Endometrium (tissue), 2 donors: Measurements from ENCODE around the gene TMEM39A.
A peak's percentile ranks its signal among the peaks of the same experiment; 100 is the strongest.

Experiments used
- FAIRE-seq: peaks from 2 replicates; lab custom pipeline; 2012; peaks lifted over from hg19 to GRCh38; lab: Jason Lieb, UNC
- donor health status: control.
- donor health status: control.

The TMEM39A gene, protein sequence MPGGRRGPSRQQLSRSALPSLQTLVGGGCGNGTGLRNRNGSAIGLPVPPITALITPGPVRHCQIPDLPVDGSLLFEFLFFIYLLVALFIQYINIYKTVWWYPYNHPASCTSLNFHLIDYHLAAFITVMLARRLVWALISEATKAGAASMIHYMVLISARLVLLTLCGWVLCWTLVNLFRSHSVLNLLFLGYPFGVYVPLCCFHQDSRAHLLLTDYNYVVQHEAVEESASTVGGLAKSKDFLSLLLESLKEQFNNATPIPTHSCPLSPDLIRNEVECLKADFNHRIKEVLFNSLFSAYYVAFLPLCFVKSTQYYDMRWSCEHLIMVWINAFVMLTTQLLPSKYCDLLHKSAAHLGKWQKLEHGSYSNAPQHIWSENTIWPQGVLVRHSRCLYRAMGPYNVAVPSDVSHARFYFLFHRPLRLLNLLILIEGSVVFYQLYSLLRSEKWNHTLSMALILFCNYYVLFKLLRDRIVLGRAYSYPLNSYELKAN

GRCh38 chr3:119463171-119464169 lies at the start of gene TMEM39A:
TMEM39A (minus strand) TSS chr3:119463615; CDS start chr3:119462074, 1,541 bp downstream.
- FAIRE-seq, result peak; percentile 96

DNA sequence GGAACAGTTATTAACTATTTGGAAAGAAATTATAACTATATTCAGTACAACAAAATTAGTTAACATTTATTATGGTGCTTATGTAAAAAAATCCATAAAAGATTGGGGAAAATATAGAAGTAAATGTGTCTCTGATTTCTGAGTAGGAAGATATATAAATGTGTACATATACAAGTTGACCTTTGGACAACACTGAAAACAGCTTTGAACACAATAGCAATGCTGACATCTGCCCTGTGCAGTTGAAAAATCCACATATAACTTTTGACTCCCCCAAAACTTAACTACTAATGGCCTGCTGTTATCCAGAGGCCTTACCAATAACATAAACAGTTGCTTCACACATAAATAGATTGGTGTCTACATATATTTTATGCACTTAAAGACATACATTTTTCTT lies 47.3 kb upstream of the TMEM39A start:
- no peak for FAIRE-seq

DNA sequence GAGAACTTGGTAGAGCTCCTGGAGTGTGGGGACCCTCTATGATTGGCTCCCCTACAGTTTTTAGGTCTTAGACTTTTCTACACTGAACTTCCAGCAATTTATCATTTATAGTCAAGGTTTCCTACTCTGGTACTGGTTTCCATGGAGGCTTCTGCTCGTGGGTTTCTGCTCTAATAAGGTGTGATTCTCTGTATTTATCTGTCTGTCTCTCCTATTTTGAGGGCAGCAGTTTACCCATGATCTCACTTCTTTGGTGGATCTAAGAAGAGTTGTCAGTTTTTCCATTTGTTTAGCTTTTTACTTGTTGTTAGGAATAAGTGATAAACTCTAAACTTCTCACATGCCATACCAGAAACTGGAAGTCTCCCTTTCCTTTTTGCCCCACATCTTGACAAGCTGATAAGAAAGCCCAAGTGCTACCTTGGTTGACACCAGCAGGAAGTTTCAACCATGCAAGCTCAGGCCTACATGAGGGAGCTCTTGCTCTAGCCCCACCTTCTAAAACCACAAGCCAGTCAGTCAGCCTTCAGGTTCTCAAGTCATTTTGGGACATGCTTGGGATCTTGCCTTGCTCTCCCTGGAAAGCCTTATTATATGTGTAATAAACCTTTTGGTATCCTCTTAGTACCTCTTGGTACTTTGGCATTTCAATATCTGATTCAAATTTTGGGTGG lies 44.9 kb upstream of the TMEM39A start:
- no peak for FAIRE-seq

DNA sequence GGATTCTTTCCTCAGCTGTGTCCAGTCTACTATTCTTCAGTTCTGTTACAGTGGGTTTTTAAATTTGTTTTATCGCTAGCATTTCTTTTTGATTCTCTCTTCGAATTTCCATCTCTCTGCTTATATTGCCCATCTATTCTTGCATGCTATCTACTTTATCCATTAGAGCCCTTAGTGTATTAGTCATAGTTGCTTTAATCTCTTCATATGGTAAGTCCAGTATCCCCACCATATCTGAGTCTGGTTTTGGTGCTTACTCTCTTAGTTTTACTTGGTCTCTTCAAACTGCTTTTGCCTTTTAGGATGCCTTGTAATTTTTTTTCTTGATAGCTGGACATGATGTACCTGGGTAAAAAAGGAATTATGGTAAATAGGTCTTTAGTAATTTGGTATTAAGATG lies 44.0 kb upstream of the TMEM39A start:
- FAIRE-seq, result no peak

GRCh38 chr3:119506631-119507030 lies 43.2 kb upstream of the TMEM39A start:
- FAIRE-seq, result no peak

GRCh38 chr3:119500901-119501300 lies 37.5 kb upstream of the TMEM39A start:
- no peak for FAIRE-seq

DNA sequence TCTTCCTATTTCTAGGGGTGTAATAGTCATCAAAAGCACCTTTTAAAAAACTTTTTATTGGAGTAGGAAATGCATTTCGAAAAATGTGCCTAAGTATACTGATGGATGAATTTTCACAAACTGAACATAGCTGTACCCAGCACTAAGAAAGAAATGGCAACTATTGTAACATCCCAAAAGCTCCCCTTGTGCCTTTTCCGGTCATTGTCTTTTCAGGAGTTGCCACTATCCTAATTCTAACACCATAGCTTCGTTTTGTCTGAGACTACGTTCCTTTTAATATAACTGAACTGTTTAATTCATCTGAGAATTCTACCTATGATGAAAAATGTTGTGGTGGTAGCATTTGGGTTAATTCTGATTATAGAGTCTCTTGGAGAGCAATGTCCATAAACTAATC lies 36.9 kb upstream of the TMEM39A start:
- no peak for FAIRE-seq

DNA sequence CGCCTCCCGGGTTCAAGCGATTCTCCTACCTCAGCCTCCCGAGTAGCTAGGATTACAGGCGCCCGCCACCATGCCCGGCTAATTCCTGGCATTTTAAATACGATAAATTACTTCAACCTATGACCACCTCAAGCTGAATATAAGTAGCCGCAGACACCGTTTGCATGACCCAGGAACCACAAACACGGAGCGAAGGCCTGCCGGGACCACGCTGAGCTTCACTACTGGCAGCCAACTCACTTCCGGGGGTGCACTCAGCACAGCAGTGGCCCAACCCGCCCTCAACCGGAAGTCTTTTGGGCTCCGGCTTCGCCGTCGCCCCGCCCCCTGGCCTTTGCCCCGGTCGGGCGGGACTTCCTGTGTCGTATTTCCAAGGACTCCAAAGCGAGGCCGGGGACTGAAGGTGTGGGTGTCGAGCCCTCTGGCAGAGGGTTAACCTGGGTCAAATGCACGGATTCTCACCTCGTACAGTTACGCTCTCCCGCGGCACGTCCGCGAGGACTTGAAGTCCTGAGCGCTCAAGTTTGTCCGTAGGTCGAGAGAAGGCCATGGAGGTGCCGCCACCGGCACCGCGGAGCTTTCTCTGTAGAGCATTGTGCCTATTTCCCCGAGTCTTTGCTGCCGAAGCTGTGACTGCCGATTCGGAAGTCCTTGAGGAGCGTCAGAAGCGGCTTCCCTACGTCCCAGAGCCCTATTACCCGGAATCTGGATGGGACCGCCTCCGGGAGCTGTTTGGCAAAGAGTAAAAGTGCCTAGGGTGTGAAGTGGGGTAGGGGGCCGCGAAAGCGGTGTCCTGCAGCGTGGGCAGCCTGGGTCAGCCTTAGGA lies 35.0 kb upstream of the TMEM39A start, which contains the start of gene TIMMDC1:
TIMMDC1 (plus strand) TSS at position 362 of the 826 bp plus-strand sequence; CDS start at position 549, 187 bp downstream.
- FAIRE-seq, result peak; percentile 88

DNA sequence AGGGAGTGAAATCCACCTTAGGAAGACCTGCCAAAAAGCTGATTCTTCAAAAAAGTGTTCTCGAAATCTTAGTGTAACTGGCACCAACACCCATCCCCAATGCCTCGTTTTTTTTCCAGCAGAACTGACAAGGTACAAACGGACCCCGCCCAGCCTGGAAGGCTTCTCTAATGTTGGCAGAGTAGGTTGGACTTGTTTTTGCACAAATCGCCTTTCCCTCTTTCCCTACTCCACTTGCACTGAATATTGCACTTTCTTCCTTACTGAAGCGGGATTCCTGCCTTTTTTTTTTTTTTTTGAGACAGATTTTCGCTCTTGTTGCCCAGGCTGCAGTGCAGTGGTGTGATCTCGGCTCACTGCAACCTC lies 34.4 kb upstream of the TMEM39A start:
- FAIRE-seq, result no peak

DNA sequence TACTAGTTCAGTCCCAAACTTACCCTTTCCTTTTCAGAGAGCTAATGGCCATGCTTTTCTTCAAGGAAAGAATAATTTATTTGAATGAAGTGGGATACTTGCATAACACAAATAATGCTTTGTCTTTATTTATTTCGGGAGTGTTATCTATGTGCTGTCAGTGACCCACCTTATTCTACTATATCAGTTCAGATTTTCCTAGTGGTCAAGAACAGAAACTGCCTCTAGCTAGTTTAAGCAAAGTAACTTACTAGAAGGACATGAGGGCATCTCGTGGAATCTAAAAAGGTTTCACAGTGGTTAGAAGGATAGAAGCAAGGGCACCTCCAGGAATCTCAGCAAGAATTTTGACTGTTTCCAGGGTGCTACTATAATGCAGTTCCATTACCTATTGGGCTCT lies 31.2 kb upstream of the TMEM39A start:
- no peak for FAIRE-seq

DNA sequence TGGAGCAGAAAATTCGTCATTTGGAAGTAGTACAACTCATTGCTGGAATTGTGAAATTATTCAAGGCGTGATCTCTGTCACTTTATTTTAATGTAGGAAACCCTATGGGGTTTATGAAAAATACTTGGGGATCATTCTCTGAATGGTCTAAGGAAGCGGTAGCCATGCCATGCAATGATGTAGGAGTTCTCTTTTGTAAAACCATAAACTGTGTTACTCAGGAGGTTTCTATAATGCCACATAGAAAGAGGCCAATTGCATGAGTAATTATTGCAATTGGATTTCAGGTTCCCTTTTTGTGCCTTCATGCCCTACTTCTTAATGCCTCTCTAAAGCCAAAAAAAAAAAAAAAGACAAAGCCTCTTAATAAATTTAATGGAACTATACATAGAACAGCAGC lies 29.4 kb upstream of the TMEM39A start:
- no peak for FAIRE-seq

DNA sequence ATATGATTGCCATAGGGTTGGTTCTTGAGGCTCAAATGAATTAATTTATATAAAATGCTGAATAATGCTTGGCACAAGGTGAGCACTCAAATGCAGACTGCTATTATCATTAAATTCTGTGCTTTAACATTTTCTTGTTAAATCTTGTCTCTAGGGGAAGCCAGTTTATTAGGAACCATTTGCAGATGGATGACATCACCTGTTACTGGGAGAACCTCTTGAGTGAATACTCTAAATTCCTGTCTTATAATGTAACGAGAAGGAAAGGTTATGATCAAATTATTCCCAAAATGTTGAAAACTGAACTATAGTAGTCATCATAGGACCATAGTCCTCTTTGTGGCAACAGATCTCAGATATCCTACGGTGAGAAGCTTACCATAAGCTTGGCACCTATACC lies 28.7 kb upstream of the TMEM39A start:
- no peak for FAIRE-seq

DNA sequence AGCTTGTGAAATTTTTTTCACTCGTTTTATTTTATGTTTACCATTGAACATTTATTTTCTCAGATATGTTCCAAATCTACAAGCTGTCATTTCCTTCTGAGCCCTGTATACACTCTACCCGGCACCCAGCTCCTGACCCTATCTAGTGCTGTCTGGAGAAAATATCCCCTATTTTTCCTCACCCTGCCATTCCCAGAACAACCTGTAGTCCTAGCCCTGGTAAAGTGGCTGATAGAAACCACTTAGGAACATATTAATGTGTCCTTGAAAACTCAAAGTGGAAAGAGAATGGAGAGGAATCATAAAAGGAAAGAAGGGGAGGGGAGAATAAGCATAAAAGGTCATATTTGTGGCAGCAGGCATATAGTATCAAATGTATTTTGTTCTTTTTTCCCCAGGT lies 26.7 kb upstream of the TMEM39A start:
- FAIRE-seq, result no peak

DNA sequence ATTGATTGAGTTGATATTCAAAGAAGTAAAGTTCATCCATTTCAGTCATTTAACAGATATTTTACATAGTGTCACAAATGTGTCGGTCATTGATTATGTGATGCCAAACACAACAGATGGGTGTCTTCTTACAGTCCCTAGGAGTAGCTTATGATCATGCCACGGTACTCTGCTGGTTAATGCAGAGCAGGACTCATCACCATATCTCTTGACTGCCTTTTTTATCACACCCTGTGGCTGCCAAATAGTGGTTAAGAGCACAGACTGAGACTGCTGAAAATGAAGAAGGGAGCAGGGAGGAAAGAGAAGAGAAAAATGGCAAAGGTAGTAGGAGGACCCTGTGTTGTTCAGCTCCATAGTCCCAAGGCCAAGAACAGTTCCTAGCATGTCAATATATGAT lies 22.1 kb upstream of the TMEM39A start:
- no peak for FAIRE-seq

GRCh38 chr3:119483101-119483500 lies 19.7 kb upstream of the TMEM39A start:
- FAIRE-seq, result no peak

GRCh38 chr3:119481079-119481478 lies 17.7 kb upstream of the TMEM39A start:
- no peak for FAIRE-seq

DNA sequence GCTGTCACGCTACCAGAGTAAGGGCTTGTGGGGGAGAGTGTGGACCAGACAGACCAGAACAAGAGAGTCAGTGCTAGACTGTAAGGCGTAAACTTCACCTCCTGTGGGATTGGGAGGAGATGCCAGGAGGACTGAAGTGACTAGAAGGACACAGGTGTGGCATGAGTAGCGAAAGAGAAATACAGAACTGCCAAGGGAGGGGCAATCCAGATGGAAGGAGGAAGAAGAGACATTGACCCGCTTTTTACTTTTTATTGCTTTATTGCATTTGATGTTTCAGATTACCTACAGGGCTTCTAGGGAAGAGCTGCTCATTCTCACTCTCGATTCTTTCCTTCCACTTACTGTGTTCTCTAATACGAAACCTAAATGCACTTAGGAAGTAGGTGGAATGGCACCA lies 7.5 kb upstream of the TMEM39A start:
- FAIRE-seq, result no peak

DNA sequence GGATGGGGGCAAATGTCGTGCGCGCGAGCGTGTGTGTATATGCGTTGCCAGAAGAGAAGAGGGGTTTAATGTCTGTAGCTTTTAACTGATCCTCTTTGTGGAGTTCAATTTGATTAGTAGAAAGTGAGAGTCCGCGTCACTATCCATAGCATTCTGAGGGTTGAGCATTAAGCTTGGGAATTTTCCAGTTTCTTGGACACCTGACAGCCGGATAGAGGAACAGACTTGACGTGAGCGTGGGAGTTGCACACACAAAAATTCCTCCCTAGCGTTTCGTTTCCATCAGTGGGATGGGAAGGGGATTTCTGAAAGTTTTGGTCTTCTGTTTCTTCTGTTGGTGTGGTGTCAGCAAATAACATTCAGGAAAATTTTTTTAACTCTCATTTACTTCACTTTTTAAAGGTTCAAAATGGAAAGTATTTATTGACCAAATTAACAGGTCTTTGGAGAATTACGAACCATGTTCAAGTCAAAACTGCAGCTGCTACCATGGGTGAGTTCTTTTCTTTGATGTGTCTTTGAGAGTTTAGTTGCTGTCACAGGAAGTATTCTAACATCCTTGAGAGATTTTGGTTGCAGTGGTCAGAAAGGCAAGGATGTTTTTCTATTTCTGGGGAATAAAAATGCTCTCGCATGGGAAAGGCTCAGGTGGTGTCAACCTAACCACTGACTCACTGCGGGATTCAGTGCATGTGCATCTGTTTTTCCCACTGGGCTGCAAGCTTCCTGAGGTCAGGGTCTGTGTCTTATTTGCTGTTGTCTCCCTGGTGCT lies 6.2 kb upstream of the TMEM39A start:
- no peak for FAIRE-seq

DNA sequence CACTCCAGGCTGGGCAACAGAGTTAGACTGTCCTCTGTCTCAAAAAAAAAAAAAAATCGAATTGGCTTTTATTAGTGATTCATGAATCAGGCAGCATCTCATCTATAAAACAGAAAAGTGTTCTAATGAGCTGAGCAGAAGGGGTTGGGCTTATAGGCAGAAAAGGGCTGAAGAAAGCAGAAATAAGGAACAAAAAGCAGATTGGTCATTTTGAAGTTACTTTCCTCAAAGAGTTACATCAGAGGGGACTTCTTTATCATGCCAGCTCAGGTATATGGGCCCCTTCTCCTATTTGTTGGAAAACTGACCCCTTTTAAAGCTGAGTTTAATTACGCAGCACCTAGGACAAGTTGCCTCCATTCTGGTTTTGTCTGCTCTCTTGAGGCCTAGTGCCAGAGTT lies 4.6 kb upstream of the TMEM39A start:
- FAIRE-seq, result no peak

- no peak for FAIRE-seq
Measured at GRCh38 chr3:119457246-119457645, 6.2 kb downstream of the TMEM39A start.

GRCh38 chr3:119456469-119456868 lies 6.9 kb downstream of the TMEM39A start:
- FAIRE-seq, result no peak
